H1 (cell line): ENCODE results near the gene TMEM140. TPM values are rescaled to one million over a fixed set of nuclear protein-coding genes. Genes with fewer than 3 reads are reported as not detected.

ENCODE experiments used
- BCL11A ChIP-seq, 2 experiments: IDR thresholded peaks; one replicate each; pipeline ENCODE4 v1.6.1; 2011; ENCODE audit warnings: low read depth in 2 of 2, low read length in 2 of 2, mild to moderate bottlenecking in 2 of 2
- CREB1 ChIP-seq: IDR thresholded peaks from 2 replicates; pipeline ENCODE4 v1.6.1; 2012; ENCODE audit warnings: inconsistent platforms
- EGR1 ChIP-seq: IDR thresholded peaks from 2 replicates; pipeline ENCODE4 v1.6.1; 2011; ENCODE audit warnings: low read depth, low read length, borderline replicate concordance
- SAP30 ChIP-seq: fragments of 300-600 bp; sonication (generic); IDR thresholded peaks from 2 replicates; pipeline ENCODE4 v1.7.1; 2012; ENCODE audit warnings: low read length, moderate library complexity, mild to moderate bottlenecking, inconsistent platforms; ENCODE audit not compliant: insufficient read depth, insufficient replicate concordance
- SP4 ChIP-seq: IDR thresholded peaks from 2 replicates; pipeline ENCODE4 v1.6.1; 2012; ENCODE audit warnings: low read length, inconsistent platforms
- SRF ChIP-seq: IDR thresholded peaks from 2 replicates; pipeline ENCODE4 v1.6.1; 2011; ENCODE audit warnings: mild to moderate bottlenecking, low read depth, low read length, moderate library complexity
- polyA plus RNA-seq, 7 experiments: library from polyadenylated mRNA; depleted of rRNA in 3 of 7; stranded (reverse) in 5 of 7; unstranded in 2 of 7; fragments of >200 nt in 5 of 7; fragments of 200-250 nt in 2 of 7; gene quantifications; 1 replicate in 5 of 7; 2 replicates in 1 of 7; 4 replicates in 1 of 7; pipeline versions ENCODE4 v1.2.1 to v1.2.3, GENCODE V29; 2011 to 2013; ENCODE audit warnings: missing spikeins in 2 of 7, mixed read lengths in 2 of 7
- total RNA-seq: library from RNA; stranded (reverse); fragmentation: NEBNext Ultra II Directional; extraction: Animal tissue kit (Norgen Biotek cat#: 25700); gene quantifications from 2 replicates; pipeline ENCODE4 v1.2.1, GENCODE V29; 2021
- TF ChIP-seq, protein P1 (sequence below): fragments of 300-600 bp; sonication (generic); IDR thresholded peaks from 2 replicates; pipeline ENCODE4 v1.7.1; 2012; ENCODE audit warnings: low read length, moderate library complexity, mild to moderate bottlenecking, inconsistent platforms; ENCODE audit not compliant: insufficient replicate concordance
- TF ChIP-seq, protein P2 (sequence below): IDR thresholded peaks from 2 replicates; pipeline ENCODE4 v1.6.1; 2012; ENCODE audit warnings: inconsistent platforms

TMEM140 gene
- total and polyA plus RNA-seq, 2 of the 8 experiments (the other 6 are each of a cell fraction or from before 2014, with no cell fraction given): not detected

DNA sequence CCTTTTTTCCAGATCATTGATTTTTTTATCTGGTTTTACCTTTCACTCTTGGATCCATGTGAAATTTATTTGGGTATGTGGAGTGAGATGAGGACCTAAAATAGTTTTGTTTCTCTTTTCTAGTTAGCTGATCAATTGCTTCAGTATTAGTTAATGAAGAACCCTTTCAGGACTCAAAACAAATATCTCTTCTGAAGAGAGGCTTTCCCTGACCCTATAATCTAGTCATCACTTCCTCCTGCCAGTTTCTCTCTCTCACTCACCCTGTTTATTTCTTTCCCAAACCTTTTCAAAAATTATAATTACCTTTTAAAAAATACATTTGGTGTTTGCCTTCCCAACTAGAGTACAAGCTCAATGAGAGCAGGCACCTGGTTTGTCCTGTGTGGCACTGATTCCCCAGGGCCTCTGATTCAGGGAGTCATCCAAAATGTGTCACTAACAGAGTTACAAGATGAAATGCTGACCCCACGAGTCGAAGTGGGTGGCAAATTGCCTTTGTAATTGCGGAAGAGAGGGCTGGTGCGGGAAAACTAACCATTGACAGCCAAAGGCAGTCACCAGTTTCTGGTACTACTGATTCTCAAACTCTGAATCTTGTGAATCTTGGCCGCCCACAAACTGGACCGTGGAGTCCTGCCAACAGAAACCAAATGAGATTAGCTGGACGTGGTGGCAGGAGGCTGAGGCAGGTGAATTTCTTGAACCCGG is 2.4 kb downstream of the TMEM140 start (continued):
- no peak for TF ChIP-seq SP4
- TF ChIP-seq, protein P1, sequence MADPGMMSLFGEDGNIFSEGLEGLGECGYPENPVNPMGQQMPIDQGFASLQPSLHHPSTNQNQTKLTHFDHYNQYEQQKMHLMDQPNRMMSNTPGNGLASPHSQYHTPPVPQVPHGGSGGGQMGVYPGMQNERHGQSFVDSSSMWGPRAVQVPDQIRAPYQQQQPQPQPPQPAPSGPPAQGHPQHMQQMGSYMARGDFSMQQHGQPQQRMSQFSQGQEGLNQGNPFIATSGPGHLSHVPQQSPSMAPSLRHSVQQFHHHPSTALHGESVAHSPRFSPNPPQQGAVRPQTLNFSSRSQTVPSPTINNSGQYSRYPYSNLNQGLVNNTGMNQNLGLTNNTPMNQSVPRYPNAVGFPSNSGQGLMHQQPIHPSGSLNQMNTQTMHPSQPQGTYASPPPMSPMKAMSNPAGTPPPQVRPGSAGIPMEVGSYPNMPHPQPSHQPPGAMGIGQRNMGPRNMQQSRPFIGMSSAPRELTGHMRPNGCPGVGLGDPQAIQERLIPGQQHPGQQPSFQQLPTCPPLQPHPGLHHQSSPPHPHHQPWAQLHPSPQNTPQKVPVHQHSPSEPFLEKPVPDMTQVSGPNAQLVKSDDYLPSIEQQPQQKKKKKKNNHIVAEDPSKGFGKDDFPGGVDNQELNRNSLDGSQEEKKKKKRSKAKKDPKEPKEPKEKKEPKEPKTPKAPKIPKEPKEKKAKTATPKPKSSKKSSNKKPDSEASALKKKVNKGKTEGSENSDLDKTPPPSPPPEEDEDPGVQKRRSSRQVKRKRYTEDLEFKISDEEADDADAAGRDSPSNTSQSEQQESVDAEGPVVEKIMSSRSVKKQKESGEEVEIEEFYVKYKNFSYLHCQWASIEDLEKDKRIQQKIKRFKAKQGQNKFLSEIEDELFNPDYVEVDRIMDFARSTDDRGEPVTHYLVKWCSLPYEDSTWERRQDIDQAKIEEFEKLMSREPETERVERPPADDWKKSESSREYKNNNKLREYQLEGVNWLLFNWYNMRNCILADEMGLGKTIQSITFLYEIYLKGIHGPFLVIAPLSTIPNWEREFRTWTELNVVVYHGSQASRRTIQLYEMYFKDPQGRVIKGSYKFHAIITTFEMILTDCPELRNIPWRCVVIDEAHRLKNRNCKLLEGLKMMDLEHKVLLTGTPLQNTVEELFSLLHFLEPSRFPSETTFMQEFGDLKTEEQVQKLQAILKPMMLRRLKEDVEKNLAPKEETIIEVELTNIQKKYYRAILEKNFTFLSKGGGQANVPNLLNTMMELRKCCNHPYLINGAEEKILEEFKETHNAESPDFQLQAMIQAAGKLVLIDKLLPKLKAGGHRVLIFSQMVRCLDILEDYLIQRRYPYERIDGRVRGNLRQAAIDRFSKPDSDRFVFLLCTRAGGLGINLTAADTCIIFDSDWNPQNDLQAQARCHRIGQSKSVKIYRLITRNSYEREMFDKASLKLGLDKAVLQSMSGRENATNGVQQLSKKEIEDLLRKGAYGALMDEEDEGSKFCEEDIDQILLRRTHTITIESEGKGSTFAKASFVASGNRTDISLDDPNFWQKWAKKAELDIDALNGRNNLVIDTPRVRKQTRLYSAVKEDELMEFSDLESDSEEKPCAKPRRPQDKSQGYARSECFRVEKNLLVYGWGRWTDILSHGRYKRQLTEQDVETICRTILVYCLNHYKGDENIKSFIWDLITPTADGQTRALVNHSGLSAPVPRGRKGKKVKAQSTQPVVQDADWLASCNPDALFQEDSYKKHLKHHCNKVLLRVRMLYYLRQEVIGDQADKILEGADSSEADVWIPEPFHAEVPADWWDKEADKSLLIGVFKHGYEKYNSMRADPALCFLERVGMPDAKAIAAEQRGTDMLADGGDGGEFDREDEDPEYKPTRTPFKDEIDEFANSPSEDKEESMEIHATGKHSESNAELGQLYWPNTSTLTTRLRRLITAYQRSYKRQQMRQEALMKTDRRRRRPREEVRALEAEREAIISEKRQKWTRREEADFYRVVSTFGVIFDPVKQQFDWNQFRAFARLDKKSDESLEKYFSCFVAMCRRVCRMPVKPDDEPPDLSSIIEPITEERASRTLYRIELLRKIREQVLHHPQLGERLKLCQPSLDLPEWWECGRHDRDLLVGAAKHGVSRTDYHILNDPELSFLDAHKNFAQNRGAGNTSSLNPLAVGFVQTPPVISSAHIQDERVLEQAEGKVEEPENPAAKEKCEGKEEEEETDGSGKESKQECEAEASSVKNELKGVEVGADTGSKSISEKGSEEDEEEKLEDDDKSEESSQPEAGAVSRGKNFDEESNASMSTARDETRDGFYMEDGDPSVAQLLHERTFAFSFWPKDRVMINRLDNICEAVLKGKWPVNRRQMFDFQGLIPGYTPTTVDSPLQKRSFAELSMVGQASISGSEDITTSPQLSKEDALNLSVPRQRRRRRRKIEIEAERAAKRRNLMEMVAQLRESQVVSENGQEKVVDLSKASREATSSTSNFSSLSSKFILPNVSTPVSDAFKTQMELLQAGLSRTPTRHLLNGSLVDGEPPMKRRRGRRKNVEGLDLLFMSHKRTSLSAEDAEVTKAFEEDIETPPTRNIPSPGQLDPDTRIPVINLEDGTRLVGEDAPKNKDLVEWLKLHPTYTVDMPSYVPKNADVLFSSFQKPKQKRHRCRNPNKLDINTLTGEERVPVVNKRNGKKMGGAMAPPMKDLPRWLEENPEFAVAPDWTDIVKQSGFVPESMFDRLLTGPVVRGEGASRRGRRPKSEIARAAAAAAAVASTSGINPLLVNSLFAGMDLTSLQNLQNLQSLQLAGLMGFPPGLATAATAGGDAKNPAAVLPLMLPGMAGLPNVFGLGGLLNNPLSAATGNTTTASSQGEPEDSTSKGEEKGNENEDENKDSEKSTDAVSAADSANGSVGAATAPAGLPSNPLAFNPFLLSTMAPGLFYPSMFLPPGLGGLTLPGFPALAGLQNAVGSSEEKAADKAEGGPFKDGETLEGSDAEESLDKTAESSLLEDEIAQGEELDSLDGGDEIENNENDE: no peak
- TF ChIP-seq SRF: no peak
- no peak for TF ChIP-seq BCL11A (IDR thresholded peaks at IDR 0.05; ENCODE audit: low read depth in 2 of 2, low read length in 2 of 2)
- no peak for TF ChIP-seq CREB1
- TF ChIP-seq EGR1: no peak
- TF ChIP-seq SAP30: no peak
- TF ChIP-seq, protein P2, sequence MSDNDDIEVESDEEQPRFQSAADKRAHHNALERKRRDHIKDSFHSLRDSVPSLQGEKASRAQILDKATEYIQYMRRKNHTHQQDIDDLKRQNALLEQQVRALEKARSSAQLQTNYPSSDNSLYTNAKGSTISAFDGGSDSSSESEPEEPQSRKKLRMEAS: no peak
